WTC11 (cell line): Measurements from ENCODE around the gene MBD2. TPM values are rescaled to one million over a fixed set of nuclear protein-coding genes. Genes with fewer than 3 reads are reported as not detected.

Source experiments
- ATAC-seq: fragments of 200-7000 bp; cut with Tn5 transposase; 2 replicates; pipeline ENCODE4 v1.10.0; 2021; ENCODE audit warnings: mild to moderate bottlenecking, moderate library complexity
- CTCF ChIA-PET: fragments of 300-600 bp; sonication (Branson Sonifier 250); formaldehyde crosslinking; loops from one replicate; lab custom pipeline; 2021; ENCODE audit warnings: antibody characterized with exemption; lab: Charles Lee
- POLR2A ChIA-PET: fragments of 350-600 bp; sonication (Branson Sonifier 250); formaldehyde crosslinking; loops from one replicate; lab custom pipeline; 2021; ENCODE audit warnings: antibody characterized with exemption; lab: Charles Lee
- DNase-seq: peaks from one replicate; pipeline ENCODE4 v3.0.0; 2021; ENCODE audit warnings: low spot score
- H3K27ac Mint-ChIP-seq: 2 replicates; pipeline ENCODE4 v1.8.0; 2021; ENCODE audit warnings: mixed read lengths
- H3K27me3 Mint-ChIP-seq: 2 replicates; pipeline ENCODE4 v1.8.0; 2021; ENCODE audit warnings: low read depth, mild to moderate bottlenecking, moderate library complexity, mixed read lengths
- H3K36me3 Mint-ChIP-seq: 2 replicates; pipeline ENCODE4 v1.8.0; 2021; ENCODE audit warnings: mixed read lengths
- H3K4me1 Mint-ChIP-seq: 2 replicates; pipeline ENCODE4 v1.8.0; 2022; ENCODE audit warnings: mixed read lengths
- H3K4me3 Mint-ChIP-seq: 2 replicates; pipeline ENCODE4 v1.8.0; 2021; ENCODE audit warnings: mild to moderate bottlenecking, moderate library complexity, mixed read lengths
- H3K9me3 Mint-ChIP-seq: 2 replicates; pipeline ENCODE4 v1.8.0; 2021; ENCODE audit warnings: mixed read lengths
- CREM ChIP-seq: sonication (generic); formaldehyde crosslinking; IDR thresholded peaks from 2 replicates; pipeline ENCODE4 v1.8.1; 2022; ENCODE audit warnings: mild to moderate bottlenecking, missing genetic modification reagents, moderate library complexity
- CTCF ChIP-seq: fragments of 200-600 bp; IDR thresholded peaks from 2 replicates; pipeline ENCODE4 v1.8.0; 2022; ENCODE audit warnings: antibody characterized with exemption
- E2F5 ChIP-seq: sonication (generic); formaldehyde crosslinking; IDR thresholded peaks from 2 replicates; pipeline ENCODE4 v1.8.1; 2022; ENCODE audit warnings: mild to moderate bottlenecking, moderate library complexity, missing genetic modification reagents
- ELF4 ChIP-seq: sonication (generic); formaldehyde crosslinking; IDR thresholded peaks from 2 replicates; pipeline ENCODE4 v1.8.1; 2022; ENCODE audit warnings: low read depth, mild to moderate bottlenecking, moderate library complexity, missing genetic modification reagents
- IRF1 ChIP-seq: sonication (generic); formaldehyde crosslinking; IDR thresholded peaks from 2 replicates; pipeline ENCODE4 v1.8.0; 2023; ENCODE audit warnings: missing genetic modification reagents
- MLX ChIP-seq: sonication (generic); formaldehyde crosslinking; IDR thresholded peaks from 2 replicates; pipeline ENCODE4 v1.8.1; 2023; ENCODE audit warnings: mild to moderate bottlenecking, missing genetic modification reagents, moderate library complexity
- MYBL2 ChIP-seq: sonication (generic); formaldehyde crosslinking; IDR thresholded peaks from 2 replicates; pipeline ENCODE4 v1.8.1; 2023; ENCODE audit warnings: mild to moderate bottlenecking, moderate library complexity, missing genetic modification reagents
- NFATC4 ChIP-seq: fragments of 250-450 bp; sonication (Bioruptor Pico); IDR thresholded peaks from 2 replicates; pipeline ENCODE4 v1.9.0; 2021; ENCODE audit warnings: mild to moderate bottlenecking
- NR3C1 ChIP-seq: sonication (generic); formaldehyde crosslinking; conservative IDR thresholded peaks from 2 replicates; pipeline ENCODE4 v1.8.1; 2023; ENCODE audit warnings: low read depth, mild to moderate bottlenecking, missing genetic modification reagents
- PRDM15 ChIP-seq: sonication (generic); formaldehyde crosslinking; IDR thresholded peaks from 2 replicates; pipeline ENCODE4 v1.8.0; 2022; ENCODE audit warnings: missing genetic modification reagents
- SP1 ChIP-seq: sonication (generic); formaldehyde crosslinking; conservative IDR thresholded peaks from 2 replicates; pipeline ENCODE4 v1.8.1; 2022; ENCODE audit warnings: missing genetic modification reagents
- TEAD1 ChIP-seq: sonication (generic); formaldehyde crosslinking; IDR thresholded peaks from 2 replicates; pipeline ENCODE4 v1.8.0; 2022; ENCODE audit warnings: mild to moderate bottlenecking, missing genetic modification reagents
- TEAD4 ChIP-seq: sonication (generic); formaldehyde crosslinking; IDR thresholded peaks from 2 replicates; pipeline ENCODE4 v1.8.0; 2022; ENCODE audit warnings: mild to moderate bottlenecking, missing genetic modification reagents
- USF2 ChIP-seq: sonication (generic); formaldehyde crosslinking; IDR thresholded peaks from 2 replicates; pipeline ENCODE4 v1.8.1; 2023; ENCODE audit warnings: mild to moderate bottlenecking, missing genetic modification reagents, moderate library complexity
- ZBTB21 ChIP-seq: sonication (generic); formaldehyde crosslinking; IDR thresholded peaks from 2 replicates; pipeline ENCODE4 v1.8.1; 2023; ENCODE audit warnings: mild to moderate bottlenecking, missing genetic modification reagents, borderline replicate concordance
- ZBTB43 ChIP-seq: sonication (generic); formaldehyde crosslinking; IDR thresholded peaks from 2 replicates; pipeline ENCODE4 v1.8.1; 2023; ENCODE audit warnings: mild to moderate bottlenecking, missing genetic modification reagents
- ZMAT4 ChIP-seq: fragments of 250-450 bp; sonication (Bioruptor Pico); IDR thresholded peaks from 2 replicates; pipeline ENCODE4 v1.9.0; 2021; ENCODE audit warnings: mild to moderate bottlenecking
- ZNF121 ChIP-seq: sonication (generic); formaldehyde crosslinking; IDR thresholded peaks from 2 replicates; pipeline ENCODE4 v1.8.0; 2023; ENCODE audit warnings: missing genetic modification reagents
- ZNF138 ChIP-seq: sonication (generic); formaldehyde crosslinking; conservative IDR thresholded peaks from 2 replicates; pipeline ENCODE4 v1.8.1; 2022; ENCODE audit warnings: mild to moderate bottlenecking, moderate library complexity, missing genetic modification reagents
- ZNF232 ChIP-seq: sonication (generic); formaldehyde crosslinking; IDR thresholded peaks from 2 replicates; pipeline ENCODE4 v1.8.0; 2022; ENCODE audit warnings: mild to moderate bottlenecking, missing genetic modification reagents
- ZNF263 ChIP-seq: sonication (generic); formaldehyde crosslinking; IDR thresholded peaks from 2 replicates; pipeline ENCODE4 v1.8.1; 2022; ENCODE audit warnings: low read depth, mild to moderate bottlenecking, moderate library complexity, missing genetic modification reagents
- ZNF671 ChIP-seq: fragments of 250-450 bp; sonication (Bioruptor Pico); IDR thresholded peaks from 2 replicates; pipeline ENCODE4 v1.8.0; 2021; ENCODE audit warnings: mild to moderate bottlenecking
- total RNA-seq: library from RNA; stranded (reverse); gene quantifications from 3 replicates; pipeline ENCODE4 v1.2.3, GENCODE V29; 2021

MBD2 gene
- total RNA-seq, 1 experiment from 2014 or later, result 42.7 TPM

- TF ChIP-seq TEAD1 (CRISPR knock-in tag) (no peak), CREM (CRISPR knock-in tag) (no peak), ZNF232 (no peak), IRF1 (CRISPR knock-in tag) (no peak), TEAD4 (CRISPR knock-in tag) (no peak)
- TF ChIP-seq, all 79 proteins: peak for 0
Observed at GRCh38 chr18:54148151-54148550, 76.3 kb downstream of the MBD2 start (continued).

GRCh38 chr18:54147439-54147838 lies 77.0 kb downstream of the MBD2 start:
- no peak overlapping the region for H3K27ac Mint-ChIP-seq
- TF ChIP-seq ZNF121 (CRISPR knock-in tag) (no peak), CTCF (no peak), MYBL2 (CRISPR knock-in tag) (no peak), ELF4 (CRISPR knock-in tag) (no peak), ZNF138 (no peak), USF2 (CRISPR knock-in tag) (no peak), PRDM15 (CRISPR knock-in tag) (no peak), ZBTB21 (CRISPR knock-in tag) (no peak), NR3C1 (CRISPR knock-in tag) (no peak), MLX (CRISPR knock-in tag) (no peak), ZNF263 (CRISPR knock-in tag) (no peak), E2F5 (no peak), TEAD4 (CRISPR knock-in tag) (no peak), ZBTB43 (no peak), NFATC4 (CRISPR knock-in tag) (no peak), ZMAT4 (CRISPR knock-in tag) (no peak), ZNF671 (no peak), SP1 (CRISPR knock-in tag) (no peak)
- TF ChIP-seq, all 79 proteins: peak for 0
- Mint-ChIP-seq H3K4me3 (no peak overlapping the region), H3K4me1 (peaks cover 20% of the 10 kb centered on the region), H3K36me3 (peaks cover 6% of the 10 kb centered on the region; the same call in 1 of the 2 replicates), H3K27me3 (no peaks in the 10 kb centered on the region), H3K9me3 (peaks cover 24% of the 10 kb centered on the region)
- POLR2A ChIA-PET, result no interaction called here
- no peak for ATAC-seq
- CTCF ChIA-PET, result no interaction called here
- no peak for DNase-seq
